GM18867 (cell line): ENCODE measurements around the gene CDH26.

ENCODE experiments used
- ATAC-seq: cut with Tn5 transposase; IDR thresholded peaks from one replicate; pipeline ENCODE4 v1.9.1; 2021; ENCODE audit warnings: mild to moderate bottlenecking, moderate library complexity; ENCODE audit not compliant: unreplicated experiment

Gene CDH26

GRCh38 chr20:60010689-60011458, 52.7 kb downstream of the CDH26 start:
- ATAC-seq: no peak

GRCh38 chr20:60011512-60012507, 53.6 kb downstream of the CDH26 start:
- ATAC-seq: no peak

GRCh38 chr20:60013296-60014139, 55.3 kb downstream of the CDH26 start:
- no peak for ATAC-seq

GRCh38 chr20:60016406-60016805, 58.2 kb downstream of the CDH26 start:
- no peak for ATAC-seq

- ATAC-seq: no peak
Observed at GRCh38 chr20:60020251-60020650, 62.0 kb downstream of the CDH26 start.

- ATAC-seq: no peak
Observed at GRCh38 chr20:60021104-60021503, 62.9 kb downstream of the CDH26 start.

- no peak for ATAC-seq
Observed at GRCh38 chr20:60022849-60023248, 64.6 kb downstream of the CDH26 start.

- no peak for ATAC-seq
Observed at GRCh38 chr20:60024245-60024644, 66.0 kb downstream of the CDH26 start.

GRCh38 chr20:60024801-60025200, 66.6 kb downstream of the CDH26 start:
- ATAC-seq: no peak

GRCh38 chr20:60026010-60026409, 67.8 kb downstream of the CDH26 start:
- ATAC-seq: no peak

- no peak for ATAC-seq
Observed at GRCh38 chr20:60030471-60030870, 72.2 kb downstream of the CDH26 start.

- no peak for ATAC-seq
Observed at GRCh38 chr20:60031107-60031506, 72.9 kb downstream of the CDH26 start.

GRCh38 chr20:60034231-60035110, 76.2 kb downstream of the CDH26 start:
- ATAC-seq: no peak

GRCh38 chr20:60035486-60035885, 77.3 kb downstream of the CDH26 start:
- ATAC-seq: no peak

GRCh38 chr20:60036346-60036745, 78.1 kb downstream of the CDH26 start:
- no peak for ATAC-seq

GRCh38 chr20:60036746-60037499, 78.7 kb downstream of the CDH26 start:
- no peak for ATAC-seq

- ATAC-seq: no peak
Observed at GRCh38 chr20:60038400-60039008, 80.3 kb downstream of the CDH26 start.

- ATAC-seq: no peak
Observed at GRCh38 chr20:60039526-60039925, 81.3 kb downstream of the CDH26 start.
